HepG2 (cell line): ENCODE results near the gene ZMYND10. TPM values are rescaled to one million over a fixed set of nuclear protein-coding genes. Genes with fewer than 3 reads are reported as not detected.
A peak's percentile ranks its signal among the peaks of the same experiment; 100 is the strongest.

Source experiments
- BRF2 ChIP-seq: sonication (generic); formaldehyde crosslinking; IDR thresholded peaks from 2 replicates; pipeline ENCODE4 v1.8.1; 2022; ENCODE audit warnings: mild to moderate bottlenecking, missing genetic modification reagents
- CEBPG ChIP-seq: IDR thresholded peaks from 2 replicates; pipeline ENCODE4 v1.6.1; 2016
- EZH2 ChIP-seq: conservative IDR thresholded peaks from 2 replicates; pipeline ENCODE4 v1.6.1; 2012; ENCODE audit warnings: mild to moderate bottlenecking, low read depth, low read length, moderate library complexity
- HINFP ChIP-seq: sonication (generic); formaldehyde crosslinking; IDR thresholded peaks from 2 replicates; pipeline ENCODE4 v1.4.0; 2020; ENCODE audit warnings: low read depth, mild to moderate bottlenecking, missing genetic modification reagents
- HOXA9 ChIP-seq: sonication (generic); formaldehyde crosslinking; IDR thresholded peaks from 2 replicates; pipeline ENCODE4 v1.8.1; 2022; ENCODE audit warnings: missing genetic modification reagents, mild to moderate bottlenecking, moderate library complexity, borderline replicate concordance
- MEF2D ChIP-seq: sonication (generic); formaldehyde crosslinking; IDR thresholded peaks from 2 replicates; pipeline ENCODE4 v1.5.1; 2020; ENCODE audit warnings: mild to moderate bottlenecking, missing genetic modification reagents
- SRF ChIP-seq: IDR thresholded peaks from 2 replicates; pipeline ENCODE4 v1.6.1; 2011; ENCODE audit warnings: mild to moderate bottlenecking, low read depth, low read length, moderate library complexity
- TRAFD1 ChIP-seq: sonication (generic); formaldehyde crosslinking; IDR thresholded peaks from 2 replicates; pipeline ENCODE4 v1.5.1; 2020; ENCODE audit warnings: missing genetic modification reagents, mild to moderate bottlenecking, borderline replicate concordance
- ZNF451 ChIP-seq: sonication (generic); formaldehyde crosslinking; IDR thresholded peaks from 2 replicates; pipeline ENCODE4 v1.5.0; 2020; ENCODE audit warnings: mild to moderate bottlenecking, missing genetic modification reagents
- ZNF629 ChIP-seq: sonication (generic); formaldehyde crosslinking; conservative IDR thresholded peaks from 2 replicates; pipeline ENCODE4 v1.5.0; 2020; ENCODE audit warnings: missing genetic modification reagents
- ZNF687 ChIP-seq: sonication (generic); formaldehyde crosslinking; IDR thresholded peaks from 2 replicates; pipeline ENCODE4 v1.5.1; 2020; ENCODE audit warnings: mild to moderate bottlenecking, missing genetic modification reagents, moderate library complexity
- ZNF703 ChIP-seq: sonication (generic); formaldehyde crosslinking; IDR thresholded peaks from 2 replicates; pipeline ENCODE4 v1.5.1; 2020; ENCODE audit warnings: missing genetic modification reagents, mild to moderate bottlenecking, moderate library complexity, borderline replicate concordance
- ZNF709 ChIP-seq: sonication (generic); formaldehyde crosslinking; IDR thresholded peaks from 2 replicates; pipeline ENCODE4 v1.5.0; 2020; ENCODE audit warnings: mild to moderate bottlenecking, missing genetic modification reagents
- polyA plus RNA-seq, 8 experiments: library from polyadenylated mRNA; depleted of rRNA in 3 of 8; stranded (reverse) in 7 of 8; unstranded in 1 of 8; fragments of >200 nt; fragmentation: Illumina TruSeq in 4 of 8; extraction: Trizol in 4 of 8; gene quantifications; 2 replicates each; pipeline versions ENCODE4 v1.2.1 to v1.2.3, GENCODE V29; 2011 to 2016; ENCODE audit warnings: low read depth in 4 of 8, missing spikeins in 1 of 8, mixed read lengths in 1 of 8; ENCODE audit not compliant: insufficient read depth in 1 of 8
- total RNA-seq, 5 experiments: library from RNA; depleted of rRNA; stranded (reverse); fragments of >200 nt; fragmentation: Illumina TruSeq; extraction: Trizol; gene quantifications; 2 replicates each; pipeline ENCODE4 v1.2.3, GENCODE V29; 2016; ENCODE audit warnings: low read depth in 1 of 5
- TF ChIP-seq, protein P1 (sequence below): sonication (generic); formaldehyde crosslinking; IDR thresholded peaks from 2 replicates; pipeline ENCODE4 v1.5.0; 2020; ENCODE audit warnings: missing genetic modification reagents, mild to moderate bottlenecking, borderline replicate concordance
- TF ChIP-seq, protein P2 (sequence below): sonication (generic); formaldehyde crosslinking; IDR thresholded peaks from 2 replicates; pipeline ENCODE4 v1.5.0; 2020; ENCODE audit warnings: missing genetic modification reagents, mild to moderate bottlenecking, borderline replicate concordance
- TF ChIP-seq, protein P3 (sequence below), 2 experiments: fragments of 450-650 bp in 1 of 2; sonication (generic) in 1 of 2; formaldehyde crosslinking; IDR thresholded peaks; 2 replicates each; pipeline versions ENCODE4 v1.5.0 to v1.8.0; 2020 to 2022; ENCODE audit warnings: mild to moderate bottlenecking in 1 of 2, missing genetic modification reagents in 1 of 2

ZMYND10 gene
- total and polyA plus RNA-seq, 2 of the 13 experiments (the other 11 are each of a cell fraction or from before 2014, with no cell fraction given) = 0.60 to 0.74 TPM

DNA sequence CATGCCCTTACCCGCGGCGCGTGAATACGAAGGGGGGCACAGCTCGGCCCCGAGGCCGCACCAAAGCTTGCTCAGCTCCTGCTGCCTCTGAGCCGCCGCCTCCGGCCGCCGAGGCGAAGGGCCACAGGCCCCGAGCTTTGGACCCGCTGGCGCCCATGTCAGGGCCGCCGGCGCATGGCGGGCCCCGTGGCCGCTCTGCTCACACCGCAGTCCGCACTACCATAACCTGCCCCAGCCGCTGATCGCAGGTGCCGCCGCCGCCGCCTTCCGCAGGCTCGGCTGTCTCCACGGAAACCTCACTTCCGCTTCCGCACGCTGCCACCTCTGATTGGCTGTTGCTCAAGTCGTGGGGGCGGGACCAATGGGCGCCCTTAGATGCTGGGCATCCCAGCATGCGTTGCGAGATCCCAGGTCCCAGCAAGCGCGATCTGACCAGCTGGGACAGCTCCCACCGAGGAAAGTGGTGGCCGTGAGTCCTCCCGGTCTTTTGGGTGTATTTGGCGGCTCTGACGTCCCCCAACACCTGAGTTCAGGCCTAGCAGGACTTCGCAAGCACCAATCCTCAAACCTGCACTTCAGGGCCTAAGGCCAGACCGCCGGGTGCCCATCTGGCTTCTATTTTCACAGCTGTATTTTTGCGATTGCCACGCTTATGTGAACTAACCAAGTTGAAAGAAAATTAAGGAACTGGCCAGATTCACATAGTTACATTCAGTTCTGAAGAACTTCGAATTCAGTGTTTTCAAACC, 17.4 kb downstream of the ZMYND10 start, which contains the start of gene TUSC2 (continued):
- TF ChIP-seq, protein P1, sequence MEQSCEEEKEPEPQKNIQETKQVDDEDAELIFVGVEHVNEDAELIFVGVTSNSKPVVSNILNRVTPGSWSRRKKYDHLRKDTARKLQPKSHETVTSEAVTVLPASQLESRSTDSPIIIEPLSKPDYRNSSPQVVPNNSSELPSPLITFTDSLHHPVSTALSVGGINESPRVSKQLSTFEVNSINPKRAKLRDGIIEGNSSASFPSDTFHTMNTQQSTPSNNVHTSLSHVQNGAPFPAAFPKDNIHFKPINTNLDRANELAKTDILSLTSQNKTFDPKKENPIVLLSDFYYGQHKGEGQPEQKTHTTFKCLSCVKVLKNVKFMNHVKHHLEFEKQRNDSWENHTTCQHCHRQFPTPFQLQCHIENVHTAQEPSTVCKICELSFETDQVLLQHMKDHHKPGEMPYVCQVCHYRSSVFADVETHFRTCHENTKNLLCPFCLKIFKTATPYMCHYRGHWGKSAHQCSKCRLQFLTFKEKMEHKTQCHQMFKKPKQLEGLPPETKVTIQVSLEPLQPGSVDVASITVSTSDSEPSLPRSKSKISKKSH (CRISPR knock-in tag) = peak; percentile 71; the same call in 1 of the 2 replicates
- TF ChIP-seq HINFP (CRISPR knock-in tag) (no peak), ZNF629 (CRISPR knock-in tag) (no peak), SRF (no peak), MEF2D (0 out of 2 replicates have a peak, but pooled peaks have one; percentile 41), ZNF451 (no peak), ZNF687 (CRISPR knock-in tag) (peak; percentile 90), BRF2 (0 out of 2 replicates have a peak, but pooled peaks have one; percentile 5), CEBPG (CRISPR knock-in tag) (peak; percentile 51; the same call in 1 of the 2 replicates), HOXA9 (no peak), EZH2 (no peak), TRAFD1 (no peak), ZNF703 (no peak), ZNF709 (CRISPR knock-in tag) (no peak)
- TF ChIP-seq, protein P2, sequence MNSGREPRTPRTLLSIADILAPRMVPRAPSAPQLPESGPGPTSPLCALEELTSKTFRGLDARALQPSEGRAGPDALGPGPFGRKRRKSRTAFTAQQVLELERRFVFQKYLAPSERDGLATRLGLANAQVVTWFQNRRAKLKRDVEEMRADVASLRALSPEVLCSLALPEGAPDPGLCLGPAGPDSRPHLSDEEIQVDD (CRISPR knock-in tag) = no peak
- TF ChIP-seq, protein P3, sequence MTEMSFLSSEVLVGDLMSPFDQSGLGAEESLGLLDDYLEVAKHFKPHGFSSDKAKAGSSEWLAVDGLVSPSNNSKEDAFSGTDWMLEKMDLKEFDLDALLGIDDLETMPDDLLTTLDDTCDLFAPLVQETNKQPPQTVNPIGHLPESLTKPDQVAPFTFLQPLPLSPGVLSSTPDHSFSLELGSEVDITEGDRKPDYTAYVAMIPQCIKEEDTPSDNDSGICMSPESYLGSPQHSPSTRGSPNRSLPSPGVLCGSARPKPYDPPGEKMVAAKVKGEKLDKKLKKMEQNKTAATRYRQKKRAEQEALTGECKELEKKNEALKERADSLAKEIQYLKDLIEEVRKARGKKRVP (CRISPR knock-in tag; IDR thresholded peaks at IDR 0.05) = 0 out of 4 replicates have a peak, but pooled peaks of 1 of the 2 experiments have one; percentile 11
